ENCODE data around the gene CTRB1. TPM values are rescaled to one million over a fixed set of nuclear protein-coding genes. Genes with fewer than 3 reads are reported as not detected.

Gene CTRB1
- total RNA-seq, 1 experiment from 2014 or later, result not detected

DNA sequence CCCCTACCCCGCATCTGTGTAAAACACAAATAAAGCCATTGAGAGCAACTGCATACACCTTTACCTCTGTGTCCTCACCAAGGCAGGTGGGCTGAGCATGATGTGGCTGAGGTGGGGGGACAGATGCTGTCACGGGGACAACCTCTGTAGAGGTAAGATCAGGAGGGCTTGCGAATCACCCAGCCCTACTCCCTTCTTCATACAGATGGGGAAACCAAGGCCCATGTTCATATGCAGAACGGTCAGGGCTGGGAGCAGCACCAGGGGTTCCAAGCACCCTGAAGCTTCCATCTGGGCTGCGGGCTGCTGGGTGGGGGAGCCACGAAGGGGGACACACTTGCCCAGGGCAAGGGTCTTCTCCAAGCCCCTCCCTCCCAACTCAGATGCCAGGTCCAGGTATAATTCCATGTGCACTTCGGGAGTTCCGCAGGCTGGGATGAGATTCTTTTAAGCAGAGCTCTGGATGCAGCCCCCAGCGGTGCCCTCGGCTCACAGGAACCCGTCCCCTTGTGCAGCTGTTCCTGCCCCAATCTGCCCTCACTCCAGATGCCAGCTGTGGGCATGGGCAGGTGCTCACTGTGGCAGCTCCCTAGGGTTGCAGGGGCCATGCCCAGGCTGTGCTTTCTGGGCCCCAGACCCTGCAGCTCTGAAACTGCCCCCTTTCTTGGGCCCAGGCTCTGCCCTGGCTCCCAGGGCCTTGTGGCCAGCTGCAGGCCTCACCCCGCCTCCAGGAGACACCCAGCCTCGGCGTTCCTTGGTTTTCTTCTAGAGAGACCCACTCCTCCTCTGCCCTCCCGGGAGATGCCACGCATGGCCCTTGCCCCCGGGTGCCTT, 9.6 kb downstream of the CTRB1 start:
- Mint-ChIP-seq H3K9me3 (ENCODE audit: unreplicated experiment) (no peaks in the 10 kb centered on the region), H3K4me3 (ENCODE audit: unreplicated experiment) (no peak overlapping the region), H3K27ac (ENCODE audit: low read depth, unreplicated experiment) (no peak overlapping the region), H3K36me3 (ENCODE audit: insufficient read depth, unreplicated experiment) (peaks cover 64% of the 10 kb centered on the region), H3K27me3 (ENCODE audit: insufficient read depth, unreplicated experiment) (no peaks in the 10 kb centered on the region), H3K4me1 (ENCODE audit: insufficient read depth, unreplicated experiment) (no peaks in the 10 kb centered on the region)
- CTCF ChIA-PET, result interaction anchor here (0.6 to 1.7 kb wide), 5 partner anchors 22 to 343 kb away, joined by 3 to 4 read pairs (median 4); no protein-coding TSS in a partner anchor
- POLR2A ChIA-PET, result no interaction called here
- intact Hi-C loops (cut with micrococcal nuclease), result no loop called here
- no peak for DNase-seq (ENCODE audit: unreplicated experiment)
- TF ChIP-seq, protein P1, sequence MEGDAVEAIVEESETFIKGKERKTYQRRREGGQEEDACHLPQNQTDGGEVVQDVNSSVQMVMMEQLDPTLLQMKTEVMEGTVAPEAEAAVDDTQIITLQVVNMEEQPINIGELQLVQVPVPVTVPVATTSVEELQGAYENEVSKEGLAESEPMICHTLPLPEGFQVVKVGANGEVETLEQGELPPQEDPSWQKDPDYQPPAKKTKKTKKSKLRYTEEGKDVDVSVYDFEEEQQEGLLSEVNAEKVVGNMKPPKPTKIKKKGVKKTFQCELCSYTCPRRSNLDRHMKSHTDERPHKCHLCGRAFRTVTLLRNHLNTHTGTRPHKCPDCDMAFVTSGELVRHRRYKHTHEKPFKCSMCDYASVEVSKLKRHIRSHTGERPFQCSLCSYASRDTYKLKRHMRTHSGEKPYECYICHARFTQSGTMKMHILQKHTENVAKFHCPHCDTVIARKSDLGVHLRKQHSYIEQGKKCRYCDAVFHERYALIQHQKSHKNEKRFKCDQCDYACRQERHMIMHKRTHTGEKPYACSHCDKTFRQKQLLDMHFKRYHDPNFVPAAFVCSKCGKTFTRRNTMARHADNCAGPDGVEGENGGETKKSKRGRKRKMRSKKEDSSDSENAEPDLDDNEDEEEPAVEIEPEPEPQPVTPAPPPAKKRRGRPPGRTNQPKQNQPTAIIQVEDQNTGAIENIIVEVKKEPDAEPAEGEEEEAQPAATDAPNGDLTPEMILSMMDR (IDR thresholded peaks at IDR 0.05; ENCODE audit: unreplicated experiment), result no peak
- no TSS peak for BruUV-seq (replicated peaks)

DNA sequence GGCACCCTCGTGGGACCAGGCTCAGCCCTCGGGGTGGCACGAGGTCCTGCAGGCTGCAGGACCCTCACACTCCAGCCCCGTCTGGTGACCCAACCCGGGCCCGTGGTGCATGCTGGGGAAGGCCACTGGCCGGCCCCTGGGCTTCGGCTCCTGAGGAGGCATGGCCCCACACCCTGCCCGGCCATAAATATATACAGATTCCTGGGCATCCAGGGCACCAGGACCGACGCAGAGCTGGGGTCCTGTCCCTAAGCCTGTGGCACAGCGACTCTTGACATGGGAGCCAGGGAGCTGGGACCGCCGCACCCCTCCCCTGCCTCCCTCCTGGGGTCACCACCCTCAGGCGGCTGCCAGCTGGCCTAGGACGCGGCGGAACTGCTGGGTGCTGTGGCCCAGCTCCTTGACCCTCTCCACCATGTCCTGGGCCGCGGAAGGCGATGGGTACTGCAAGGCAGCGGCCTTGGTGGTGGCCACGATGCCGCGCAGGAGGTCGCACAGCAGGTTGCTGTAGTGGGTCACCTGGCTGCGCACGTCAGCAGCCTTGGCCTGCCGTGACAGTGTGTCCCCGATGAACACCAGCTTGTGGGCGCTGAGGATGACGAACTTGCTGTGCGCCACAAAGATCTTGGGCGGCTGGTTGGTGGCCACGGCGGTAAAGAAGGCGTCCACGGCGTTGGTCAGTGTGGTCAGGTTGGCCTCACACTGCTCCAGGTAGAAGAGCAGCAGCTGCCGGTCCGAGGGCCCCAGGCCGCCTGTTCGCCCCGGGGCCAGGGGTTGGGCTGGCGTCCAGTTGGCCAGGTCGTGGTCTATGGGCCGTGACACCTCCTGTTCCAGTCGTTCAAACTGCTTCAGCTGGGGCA, 10.6 kb downstream of the CTRB1 start:
- intact Hi-C loops (cut with micrococcal nuclease), result loop anchor here (5.0 kb wide), 1 partner anchor 173 kb away; no protein-coding TSS in a partner anchor
- BruUV-seq (replicated peaks), result no TSS peak
- no peaks in the 10 kb centered on the region for H3K27me3 Mint-ChIP-seq (ENCODE audit: insufficient read depth, unreplicated experiment)
- peaks cover 7% of the 10 kb centered on the region for H3K4me1 Mint-ChIP-seq (ENCODE audit: insufficient read depth, unreplicated experiment)
- no peak for DNase-seq (ENCODE audit: unreplicated experiment)
- CTCF ChIA-PET, result interaction anchor here (0.6 to 1.7 kb wide), 6 partner anchors 21 to 172 kb away, joined by 3 to 4 read pairs (median 4); no protein-coding TSS in a partner anchor
- no peak overlapping the region for H3K4me3 Mint-ChIP-seq (ENCODE audit: unreplicated experiment)
- no peaks in the 10 kb centered on the region for H3K9me3 Mint-ChIP-seq (ENCODE audit: unreplicated experiment)
- TF ChIP-seq, protein P1 (IDR thresholded peaks at IDR 0.05; ENCODE audit: unreplicated experiment), result no peak
- H3K36me3 Mint-ChIP-seq (ENCODE audit: insufficient read depth, unreplicated experiment), result peaks cover 69% of the 10 kb centered on the region
- no peak overlapping the region for H3K27ac Mint-ChIP-seq (ENCODE audit: low read depth, unreplicated experiment)
- POLR2A ChIA-PET, result no interaction called here

DNA sequence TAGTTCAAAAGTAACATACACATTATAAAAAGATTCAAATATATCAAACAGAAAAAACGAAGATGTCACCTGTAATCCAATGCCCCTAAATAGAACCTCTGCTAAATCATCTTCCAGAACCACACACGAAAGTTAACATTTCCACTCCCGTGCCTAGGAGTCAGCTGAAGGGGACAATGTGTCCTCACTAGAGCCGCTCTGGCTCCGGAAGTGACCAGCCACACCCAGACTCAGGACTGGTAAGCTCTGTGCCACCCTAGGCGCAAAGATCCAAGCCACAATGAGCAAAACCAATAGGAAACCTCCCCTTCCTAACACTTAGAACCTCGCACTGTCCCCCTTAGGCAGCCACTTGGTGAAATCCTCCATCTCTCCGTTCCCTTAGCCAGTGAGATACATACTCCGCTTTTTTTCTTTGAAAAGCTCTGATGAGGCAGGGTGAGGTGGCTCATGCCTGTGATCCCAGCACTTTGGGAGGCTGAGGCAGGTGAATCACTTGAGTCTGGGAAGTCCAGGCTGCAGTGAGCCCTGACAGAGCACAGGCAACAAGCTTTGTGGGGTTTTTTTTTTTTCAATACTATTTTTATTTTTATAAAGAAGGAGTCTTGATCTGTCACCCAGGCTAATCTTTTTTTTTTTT, 11.8 kb downstream of the CTRB1 start:
- CTCF ChIA-PET, result interaction anchor here (0.6 to 1.4 kb wide), 4 partner anchors 31 to 161 kb away, joined by 3 to 4 read pairs (median 4); no protein-coding TSS in a partner anchor
- POLR2A ChIA-PET, result interaction anchor here (0.6 kb wide), 1 partner anchor 138 kb away, joined by 3 read pairs; no protein-coding TSS in a partner anchor
- intact Hi-C loops (cut with micrococcal nuclease), result loop anchor here (5.0 kb wide), 1 partner anchor 172 kb away; no protein-coding TSS in a partner anchor
- no peaks in the 10 kb centered on the region for H3K27me3 Mint-ChIP-seq (ENCODE audit: insufficient read depth, unreplicated experiment)
- no peaks in the 10 kb centered on the region for H3K9me3 Mint-ChIP-seq (ENCODE audit: unreplicated experiment)
- peak overlapping the region; percentile 57 for H3K27ac Mint-ChIP-seq (ENCODE audit: low read depth, unreplicated experiment)
- peaks cover 73% of the 10 kb centered on the region for H3K36me3 Mint-ChIP-seq (ENCODE audit: insufficient read depth, unreplicated experiment)
- no peak for DNase-seq (ENCODE audit: unreplicated experiment)
- peaks cover 7% of the 10 kb centered on the region for H3K4me1 Mint-ChIP-seq (ENCODE audit: insufficient read depth, unreplicated experiment)
- BruUV-seq (replicated peaks), result no TSS peak
- H3K4me3 Mint-ChIP-seq (ENCODE audit: unreplicated experiment), result no peak overlapping the region
- TF ChIP-seq, protein P1 (IDR thresholded peaks at IDR 0.05; ENCODE audit: unreplicated experiment), result no peak
